Measurements from ENCODE around the gene YTHDC2. TPM values are rescaled to one million over a fixed set of nuclear protein-coding genes. Genes with fewer than 3 reads are reported as not detected.

YTHDC2 gene
- total and polyA plus RNA-seq, 12 donors = 4.9 to 20.9 (median 13.0) TPM

DNA sequence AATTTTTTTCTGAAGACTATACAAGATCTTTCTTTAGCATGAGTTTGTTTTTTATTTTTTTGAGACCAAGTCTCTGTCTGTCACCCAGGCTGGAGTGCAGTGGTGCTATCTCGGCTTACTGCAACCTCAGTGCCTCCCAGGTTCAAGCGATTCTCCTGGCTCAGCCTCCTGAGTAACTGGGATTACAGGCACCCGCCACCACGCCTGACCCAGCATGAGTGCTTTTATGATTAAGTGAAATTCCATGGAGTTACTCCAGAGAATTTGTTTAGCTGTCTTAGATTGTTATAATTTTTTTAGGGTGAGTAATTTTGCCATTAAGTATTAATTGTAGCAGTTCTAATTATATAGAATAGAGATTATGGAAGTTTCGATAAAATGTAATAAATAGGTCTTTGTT, 14.3 kb downstream of the YTHDC2 start:
- peak in 1 of 8 donors; percentile 47 for ATAC-seq
- WGBS, 2 donors = 95 to 96% methylated on average over 5 of the region's 5 CpGs
- TF ChIP-seq, protein P1, sequence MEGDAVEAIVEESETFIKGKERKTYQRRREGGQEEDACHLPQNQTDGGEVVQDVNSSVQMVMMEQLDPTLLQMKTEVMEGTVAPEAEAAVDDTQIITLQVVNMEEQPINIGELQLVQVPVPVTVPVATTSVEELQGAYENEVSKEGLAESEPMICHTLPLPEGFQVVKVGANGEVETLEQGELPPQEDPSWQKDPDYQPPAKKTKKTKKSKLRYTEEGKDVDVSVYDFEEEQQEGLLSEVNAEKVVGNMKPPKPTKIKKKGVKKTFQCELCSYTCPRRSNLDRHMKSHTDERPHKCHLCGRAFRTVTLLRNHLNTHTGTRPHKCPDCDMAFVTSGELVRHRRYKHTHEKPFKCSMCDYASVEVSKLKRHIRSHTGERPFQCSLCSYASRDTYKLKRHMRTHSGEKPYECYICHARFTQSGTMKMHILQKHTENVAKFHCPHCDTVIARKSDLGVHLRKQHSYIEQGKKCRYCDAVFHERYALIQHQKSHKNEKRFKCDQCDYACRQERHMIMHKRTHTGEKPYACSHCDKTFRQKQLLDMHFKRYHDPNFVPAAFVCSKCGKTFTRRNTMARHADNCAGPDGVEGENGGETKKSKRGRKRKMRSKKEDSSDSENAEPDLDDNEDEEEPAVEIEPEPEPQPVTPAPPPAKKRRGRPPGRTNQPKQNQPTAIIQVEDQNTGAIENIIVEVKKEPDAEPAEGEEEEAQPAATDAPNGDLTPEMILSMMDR (IDR thresholded peaks at IDR 0.05) = no peak
- DNase-seq = no peak
- H3K36me3 ChIP-seq = peaks cover 0 to 27% (median 6%) of the 10 kb centered on the region in 9 donors
- H3K4me1 ChIP-seq = peaks cover 0 to 33% (median 11%) of the 10 kb centered on the region in 9 donors
- no peaks in the 10 kb centered on the region for H3K27me3 ChIP-seq
- H3K9me3 ChIP-seq = peaks cover 0 to 22% (median 6%) of the 10 kb centered on the region in 11 donors
- H3K4me3 ChIP-seq = no peak overlapping the region
- H3K27ac ChIP-seq = no peak overlapping the region
- intact Hi-C loops (cut with DNase I) = no loop called here

DNA sequence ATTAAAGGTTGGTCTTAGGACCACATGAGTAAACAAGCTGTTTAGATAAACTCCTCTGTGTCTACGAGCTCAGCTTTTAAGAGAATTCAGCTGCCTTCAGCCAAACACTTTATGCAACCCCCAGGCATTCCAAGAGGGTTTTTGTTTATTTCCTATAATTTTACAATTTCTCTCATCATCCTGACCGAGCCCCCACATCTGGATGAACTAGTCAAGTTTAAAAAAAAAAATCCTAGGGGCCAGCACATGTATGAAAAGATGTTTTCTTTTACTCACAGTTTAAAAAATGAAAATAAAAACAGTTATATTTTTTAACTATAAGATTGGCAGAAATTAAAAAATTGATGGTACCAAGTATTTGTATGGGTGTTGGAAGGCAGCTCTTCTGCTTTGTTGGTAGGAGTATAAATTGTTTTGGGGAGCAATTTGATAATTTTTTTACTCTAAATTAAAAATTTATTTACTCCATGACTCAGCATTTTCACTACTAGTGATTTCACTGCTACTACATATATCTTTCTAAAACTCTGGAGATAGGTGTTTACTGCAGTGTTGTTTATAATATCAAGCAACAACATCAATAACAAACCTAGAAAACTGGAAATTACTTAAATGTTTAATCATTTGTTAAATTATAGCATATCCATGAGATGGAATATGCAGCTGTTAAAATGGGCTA, 18.1 kb downstream of the YTHDC2 start:
- H3K36me3 ChIP-seq = peaks cover 0 to 65% (median 13%) of the 10 kb centered on the region in 9 donors
- no peak for ATAC-seq
- no peak overlapping the region for H3K4me3 ChIP-seq
- TF ChIP-seq, protein P1 (IDR thresholded peaks at IDR 0.05) = no peak
- H3K4me1 ChIP-seq = peaks cover 0 to 9% (median 0%) of the 10 kb centered on the region in 9 donors
- H3K27ac ChIP-seq = no peak overlapping the region
- no peak for DNase-seq
- intact Hi-C loops (cut with DNase I) = no loop called here
- no peaks in the 10 kb centered on the region for H3K27me3 ChIP-seq
- peaks cover 0 to 22% (median 6%) of the 10 kb centered on the region in 11 donors for H3K9me3 ChIP-seq
- 94 to 100% methylated on average over 2 of the region's 2 CpGs for WGBS, 2 donors

DNA sequence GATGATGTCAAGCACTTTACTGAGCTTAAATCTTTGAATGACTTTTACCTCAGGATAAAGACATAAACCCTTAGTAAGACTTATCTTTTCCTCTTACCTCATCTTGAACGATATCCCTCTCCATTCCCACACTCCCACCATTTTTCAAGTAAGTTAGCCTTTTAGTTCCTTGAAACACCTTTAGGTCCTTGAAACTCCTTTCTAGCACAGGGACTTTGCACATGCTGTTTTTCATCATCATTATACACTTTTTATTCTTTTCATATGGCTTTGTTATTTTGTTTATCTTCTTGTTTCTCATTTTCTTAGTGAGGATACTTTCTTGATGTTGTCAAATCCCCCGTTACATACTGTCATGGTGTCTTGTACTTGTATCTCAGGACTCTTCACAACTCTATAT, 24.8 kb downstream of the YTHDC2 start:
- no peaks in the 10 kb centered on the region for H3K9me3 ChIP-seq
- peaks cover 0 to 92% (median 6%) of the 10 kb centered on the region in 9 donors for H3K36me3 ChIP-seq
- H3K27me3 ChIP-seq = no peaks in the 10 kb centered on the region
- ATAC-seq (no peak), DNase-seq (no peak)
- peaks cover 0 to 7% (median 0%) of the 10 kb centered on the region in 9 donors for H3K4me1 ChIP-seq
- 90 to 93% methylated on average over 2 of the region's 2 CpGs for WGBS, 2 donors
- intact Hi-C loops (cut with DNase I) = no loop called here
- TF ChIP-seq, protein P1 (IDR thresholded peaks at IDR 0.05) = no peak
- no peak overlapping the region for H3K4me3 ChIP-seq
- H3K27ac ChIP-seq = no peak overlapping the region

DNA sequence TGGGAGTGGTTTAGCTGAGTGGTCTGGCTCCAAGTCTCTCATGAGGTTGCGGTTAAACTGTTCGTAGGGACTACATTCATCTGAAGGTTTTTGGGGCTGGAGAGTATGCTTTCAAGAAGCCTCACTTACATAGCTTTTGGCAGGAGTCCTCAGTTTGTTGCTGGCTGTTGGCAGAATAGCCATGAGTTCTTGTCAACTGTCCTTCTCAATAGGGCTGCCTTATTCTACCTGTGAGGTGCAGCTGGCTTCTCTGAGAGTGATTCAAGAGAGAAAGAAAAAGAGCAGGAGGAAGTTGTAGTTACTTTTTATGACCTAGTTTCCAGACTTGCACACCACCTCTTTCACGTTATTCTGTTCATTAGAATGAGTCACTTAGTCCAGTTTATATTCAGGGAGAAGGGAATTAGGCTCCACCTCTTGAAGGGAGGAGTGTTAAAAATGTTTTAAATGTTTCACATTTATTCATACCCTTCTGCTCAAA, 33.2 kb downstream of the YTHDC2 start:
- ATAC-seq (peak in 2 of 8 donors; percentile 19 to 45), DNase-seq (no peak)
- no peak overlapping the region for H3K27ac ChIP-seq
- no peak overlapping the region for H3K4me3 ChIP-seq
- intact Hi-C loops (cut with DNase I) = no loop called here
- WGBS, 2 donors = 72 to 73% methylated on average over 3 of the region's 3 CpGs
- H3K4me1 ChIP-seq = peaks cover 0 to 11% (median 6%) of the 10 kb centered on the region in 9 donors
- H3K9me3 ChIP-seq = no peaks in the 10 kb centered on the region
- TF ChIP-seq, protein P1 (IDR thresholded peaks at IDR 0.05) = no peak
- H3K27me3 ChIP-seq = no peaks in the 10 kb centered on the region
- H3K36me3 ChIP-seq = peaks cover 0 to 97% (median 10%) of the 10 kb centered on the region in 9 donors

All from heart right ventricle (tissue), 16 donors.